H9 (cell line): ENCODE measurements around the gene SETDB1. TPM values are rescaled to one million over a fixed set of nuclear protein-coding genes. Genes with fewer than 3 reads are reported as not detected.

Experiments
- DNase-seq: peaks from one replicate; pipeline ENCODE4 v3.0.0-alpha.2; 2017
- H2AFZ ChIP-seq: one replicate; pipeline ENCODE4 v1.6.1; 2013; ENCODE audit warnings: mild to moderate bottlenecking, low read length, control low read depth, moderate library complexity
- H2AK5ac ChIP-seq: 2 replicates; pipeline ENCODE4 v1.6.1; 2013; ENCODE audit warnings: low read length, control low read depth, mixed read lengths; ENCODE audit not compliant: insufficient read length
- H2BK120ac ChIP-seq: one replicate; pipeline ENCODE4 v1.6.1; 2013; ENCODE audit warnings: low read depth, mild to moderate bottlenecking, low read length, control low read depth, inconsistent platforms; ENCODE audit not compliant: poor library complexity, severe bottlenecking
- H2BK12ac ChIP-seq: 2 replicates; pipeline ENCODE4 v1.6.1; 2013; ENCODE audit warnings: low read length, control low read depth, mixed read lengths, low read depth; ENCODE audit not compliant: insufficient read length
- H2BK15ac ChIP-seq: 2 replicates; pipeline ENCODE4 v1.6.1; 2013; ENCODE audit warnings: low read depth, low read length, control low read depth
- H2BK20ac ChIP-seq: one replicate; pipeline ENCODE4 v1.6.1; 2013; ENCODE audit warnings: low read depth, mild to moderate bottlenecking, low read length, control low read depth, inconsistent platforms; ENCODE audit not compliant: poor library complexity, severe bottlenecking
- H2BK5ac ChIP-seq: 2 replicates; pipeline ENCODE4 v1.6.1; 2013; ENCODE audit warnings: low read length, control low read depth, mixed read lengths; ENCODE audit not compliant: insufficient read length
- H3K14ac ChIP-seq: 2 replicates; pipeline ENCODE4 v1.6.1; 2013; ENCODE audit warnings: low read length, control low read depth; ENCODE audit not compliant: insufficient read depth
- H3K18ac ChIP-seq: 2 replicates; pipeline ENCODE4 v1.6.1; 2013; ENCODE audit warnings: low read depth, mild to moderate bottlenecking, mixed read lengths, low read length, control low read depth; ENCODE audit not compliant: insufficient read length
- H3K23ac ChIP-seq: 2 replicates; pipeline ENCODE4 v1.6.1; 2013; ENCODE audit warnings: low read length, control low read depth, mixed read lengths, low read depth; ENCODE audit not compliant: insufficient read length
- H3K23me2 ChIP-seq: 2 replicates; pipeline ENCODE4 v1.6.1; 2013; ENCODE audit warnings: low read depth, mild to moderate bottlenecking, mixed read lengths, low read length, control low read depth; ENCODE audit not compliant: insufficient read length, poor library complexity, severe bottlenecking
- H3K27ac ChIP-seq: 2 replicates; pipeline ENCODE4 v1.5.1; 2013; ENCODE audit warnings: low read length, control low read depth, mixed read lengths, low read depth; ENCODE audit not compliant: insufficient read length
- H3K27me3 ChIP-seq: 2 replicates; pipeline ENCODE4 v1.6.1; 2013; ENCODE audit warnings: low read length, control low read depth, inconsistent platforms; ENCODE audit not compliant: insufficient read depth
- H3K4ac ChIP-seq: 2 replicates; pipeline ENCODE4 v1.6.1; 2013; ENCODE audit warnings: low read depth, mild to moderate bottlenecking, control low read depth, inconsistent platforms, low read length, moderate library complexity
- H3K4me1 ChIP-seq: 2 replicates; pipeline ENCODE4 v1.6.1; 2013; ENCODE audit warnings: low read length, control low read depth, inconsistent platforms; ENCODE audit not compliant: insufficient read depth
- H3K4me2 ChIP-seq: 2 replicates; pipeline ENCODE4 v1.6.1; 2013; ENCODE audit warnings: low read length, control low read depth, mixed read lengths; ENCODE audit not compliant: insufficient read length, insufficient read depth
- H3K56ac ChIP-seq: 2 replicates; pipeline ENCODE4 v1.6.1; 2013; ENCODE audit warnings: low read depth, mild to moderate bottlenecking, mixed read lengths, low read length, control low read depth; ENCODE audit not compliant: insufficient read length
- H3K79me1 ChIP-seq: 2 replicates; pipeline ENCODE4 v1.6.1; 2013; ENCODE audit warnings: low read depth, mild to moderate bottlenecking, moderate library complexity, low read length, control low read depth, inconsistent platforms; ENCODE audit not compliant: insufficient read depth, poor library complexity, severe bottlenecking
- H3K79me2 ChIP-seq: 2 replicates; pipeline ENCODE4 v1.6.1; 2013; ENCODE audit warnings: low read length, control low read depth, inconsistent platforms; ENCODE audit not compliant: insufficient read depth
- H3K9ac ChIP-seq: 2 replicates; pipeline ENCODE4 v1.6.1; 2013; ENCODE audit warnings: low read length, control low read depth, mixed read lengths; ENCODE audit not compliant: insufficient read length; ENCODE audit errors: extremely low read depth
- H3K9me3 ChIP-seq: one replicate; pipeline ENCODE4 v1.6.1; 2013; ENCODE audit warnings: low read depth, low read length, inconsistent platforms; ENCODE audit not compliant: control insufficient read depth
- H3T11ph ChIP-seq: one replicate; pipeline ENCODE4 v1.6.1; 2013; ENCODE audit warnings: mild to moderate bottlenecking, low read length, control low read depth, inconsistent platforms
- H4K20me1 ChIP-seq: one replicate; pipeline ENCODE4 v1.6.1; 2013; ENCODE audit not compliant: control insufficient read depth, insufficient read length, insufficient read depth
- H4K5ac ChIP-seq: 2 replicates; pipeline ENCODE4 v1.6.1; 2013; ENCODE audit warnings: low read depth, mild to moderate bottlenecking, mixed read lengths, low read length, control low read depth; ENCODE audit not compliant: insufficient read length
- H4K8ac ChIP-seq: replicated peaks from 2 replicates; pipeline ENCODE4 v1.6.1; 2013; ENCODE audit warnings: low read length, control low read depth, mixed read lengths, low read depth; ENCODE audit not compliant: insufficient read length
- H4K91ac ChIP-seq: 2 replicates; pipeline ENCODE4 v1.6.1; 2013; ENCODE audit warnings: low read depth, mild to moderate bottlenecking, moderate library complexity, mixed read lengths, low read length, control low read depth; ENCODE audit not compliant: insufficient read length
- H3K27ac Mint-ChIP-seq, 3 experiments: 2 replicates in 2 of 3; 3 replicates in 1 of 3; pipeline ENCODE4 v1.8.0; 2020 to 2021; ENCODE audit warnings: mixed read lengths in 3 of 3, mild to moderate bottlenecking in 1 of 3, moderate library complexity in 1 of 3
- H3K27me3 Mint-ChIP-seq: 2 replicates; pipeline ENCODE4 v1.8.0; 2021; ENCODE audit warnings: low read depth, mild to moderate bottlenecking, moderate library complexity, mixed read lengths
- H3K36me3 Mint-ChIP-seq, 3 experiments: 2 replicates in 2 of 3; 3 replicates in 1 of 3; pipeline ENCODE4 v1.8.0; 2020 to 2021; ENCODE audit warnings: low read depth in 3 of 3, mixed read lengths in 3 of 3; ENCODE audit not compliant: insufficient read depth in 1 of 3
- H3K4me1 Mint-ChIP-seq, 2 experiments: 2 replicates each; pipeline ENCODE4 v1.8.0; 2020; ENCODE audit warnings: mixed read lengths in 2 of 2
- H3K4me3 Mint-ChIP-seq, 2 experiments: 2 replicates in 1 of 2; 3 replicates in 1 of 2; pipeline ENCODE4 v1.8.0; 2020 to 2021; ENCODE audit warnings: mild to moderate bottlenecking in 2 of 2, mixed read lengths in 2 of 2, moderate library complexity in 1 of 2
- H3K9me3 Mint-ChIP-seq, 2 experiments: 2 replicates in 1 of 2; 3 replicates in 1 of 2; pipeline ENCODE4 v1.8.0; 2020; ENCODE audit warnings: mild to moderate bottlenecking in 2 of 2, mixed read lengths in 2 of 2, moderate library complexity in 1 of 2
- WGBS: extraction: QIAGEN DNeasy Blood & Tissue Kit; methylation state at CpG from one replicate; pipeline ENCODE4 v1.1.7; 2013; ENCODE audit warnings: missing lambda C conversion rate, low lambda C conversion rate, mixed read lengths; ENCODE audit not compliant: insufficient read length; ENCODE audit errors: extremely low coverage; 5-methylcytosine and 5-hydroxymethylcytosine counted together
- total RNA-seq: library from RNA; stranded (reverse); gene quantifications from 2 replicates; pipeline ENCODE4 v1.2.1, GENCODE V29; 2021
- TF ChIP-seq, protein P1 (sequence below): fragments of 200-600 bp; sonication (generic); conservative IDR thresholded peaks from 3 replicates; pipeline ENCODE4 v1.8.0; 2021; ENCODE audit warnings: antibody characterized with exemption, mild to moderate bottlenecking

SETDB1 gene
- total RNA-seq, 1 experiment from 2014 or later, result 62.1 TPM

- Histone ChIP-seq H3K23me2 (peaks cover 12% of the 10 kb centered on the region), H3K56ac (no peak overlapping the region), H3K9ac (no peak overlapping the region), H3K23ac (no peak overlapping the region), H4K91ac (no peak overlapping the region), H3K79me2 (no peaks in the 10 kb centered on the region; the same call in 1 of the 2 replicates), H3K9me3 (no peaks in the 10 kb centered on the region), H3K4ac (no peak overlapping the region), H4K5ac (no peak overlapping the region), H2BK12ac (no peak overlapping the region), H3K18ac (no peak overlapping the region), H4K8ac (no peak overlapping the region), H2BK15ac (no peak overlapping the region), H2AK5ac (no peak overlapping the region), H3K14ac (no peak overlapping the region), H3T11ph (no peak overlapping the region), H2BK120ac (no peak overlapping the region), H2AFZ (no peak overlapping the region), H2BK5ac (no peak overlapping the region), H3K4me1 (peaks cover 5% of the 10 kb centered on the region; the same call in 1 of the 2 replicates), H3K79me1 (no peaks in the 10 kb centered on the region), H3K27me3 (no peaks in the 10 kb centered on the region), H2BK20ac (no peak overlapping the region), H4K20me1 (no peaks in the 10 kb centered on the region), H3K27ac (no peak overlapping the region), H3K4me2 (no peak overlapping the region)
- DNase-seq, result no peak
- no CpG with 5 or more reads among the region's 4 CpGs for WGBS
- Mint-ChIP-seq H3K9me3 (no peaks in the 10 kb centered on the region; a peak in 2 of 5 replicates), H3K27me3 (no peaks in the 10 kb centered on the region), H3K4me3 (no peak overlapping the region), H3K36me3 (no peaks in the 10 kb centered on the region), H3K4me1 (peaks cover 24 to 27% of the 10 kb centered on the region in 2 experiments), H3K27ac (no peak overlapping the region; a peak in 3 of 7 replicates)
- TF ChIP-seq, protein P1, sequence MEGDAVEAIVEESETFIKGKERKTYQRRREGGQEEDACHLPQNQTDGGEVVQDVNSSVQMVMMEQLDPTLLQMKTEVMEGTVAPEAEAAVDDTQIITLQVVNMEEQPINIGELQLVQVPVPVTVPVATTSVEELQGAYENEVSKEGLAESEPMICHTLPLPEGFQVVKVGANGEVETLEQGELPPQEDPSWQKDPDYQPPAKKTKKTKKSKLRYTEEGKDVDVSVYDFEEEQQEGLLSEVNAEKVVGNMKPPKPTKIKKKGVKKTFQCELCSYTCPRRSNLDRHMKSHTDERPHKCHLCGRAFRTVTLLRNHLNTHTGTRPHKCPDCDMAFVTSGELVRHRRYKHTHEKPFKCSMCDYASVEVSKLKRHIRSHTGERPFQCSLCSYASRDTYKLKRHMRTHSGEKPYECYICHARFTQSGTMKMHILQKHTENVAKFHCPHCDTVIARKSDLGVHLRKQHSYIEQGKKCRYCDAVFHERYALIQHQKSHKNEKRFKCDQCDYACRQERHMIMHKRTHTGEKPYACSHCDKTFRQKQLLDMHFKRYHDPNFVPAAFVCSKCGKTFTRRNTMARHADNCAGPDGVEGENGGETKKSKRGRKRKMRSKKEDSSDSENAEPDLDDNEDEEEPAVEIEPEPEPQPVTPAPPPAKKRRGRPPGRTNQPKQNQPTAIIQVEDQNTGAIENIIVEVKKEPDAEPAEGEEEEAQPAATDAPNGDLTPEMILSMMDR, result no peak
Measured at GRCh38 chr1:151011154-151011850, 85.1 kb downstream of the SETDB1 start.
